Activated naive CD8-positive, alpha-beta T cell treated with anti-CD3 and anti-CD28 coated beads, Interleukin-2, amount 10 ng/mL, durations not matched to agents 7 days and 5 days (primary cell): ENCODE measurements around the gene ITPRIP. TPM values are rescaled to one million over a fixed set of nuclear protein-coding genes. Genes with fewer than 3 reads are reported as not detected.

Experiments used
- ATAC-seq: fragments of 150-1000 bp; cut with Tn5 transposase; one replicate; pipeline ENCODE4 v1.10.0; 2021; ENCODE audit warnings: low read depth, moderate library complexity
- POLR2A ChIA-PET: fragments of 350-600 bp; sonication (Branson Sonifier 250); formaldehyde crosslinking; loops from one replicate; lab custom pipeline; 2021; ENCODE audit warnings: antibody characterized with exemption; lab: Charles Lee
- DNase-seq: peaks from one replicate; pipeline ENCODE4 v3.0.0; 2021
- H3K27ac Mint-ChIP-seq: one replicate; pipeline ENCODE4 v1.8.0; 2022; ENCODE audit warnings: mild to moderate bottlenecking, mixed read lengths
- H3K27me3 Mint-ChIP-seq: one replicate; pipeline ENCODE4 v1.8.0; 2022; ENCODE audit warnings: mild to moderate bottlenecking, moderate library complexity, mixed read lengths
- H3K36me3 Mint-ChIP-seq: one replicate; pipeline ENCODE4 v1.8.0; 2021; ENCODE audit warnings: mild to moderate bottlenecking, mixed read lengths
- H3K4me1 Mint-ChIP-seq: one replicate; pipeline ENCODE4 v1.8.0; 2021; ENCODE audit warnings: mixed read lengths
- H3K4me3 Mint-ChIP-seq: one replicate; pipeline ENCODE4 v1.8.0; 2022; ENCODE audit warnings: mild to moderate bottlenecking, moderate library complexity, mixed read lengths
- H3K9me3 Mint-ChIP-seq: one replicate; pipeline ENCODE4 v1.8.0; 2021; ENCODE audit warnings: mixed read lengths
- total RNA-seq, 2 experiments: library from RNA; stranded (reverse); gene quantifications; one replicate each; pipeline ENCODE4 v1.2.3, GENCODE V29; 2021

ITPRIP gene
- total RNA-seq: 10 to 100 TPM; 24.7 to 25.4 TPM

- POLR2A ChIA-PET: interaction anchor here (0.9 to 3.3 kb wide), 17 partner anchors 8 to 217 kb away, joined by 3 to 44 read pairs (median 6); partner anchors contain the start of genes CFAP58, GSTO1 and SFR1
These were observed at the start of gene ITPRIP for GRCh38 chr10:104337985-104338735. ITPRIP (minus strand) TSS chr10:104338465; CDS start chr10:104316051, 22,414 bp downstream.

GRCh38 chr10:104387130-104387888 lies 49.0 kb upstream of the ITPRIP start:
- ATAC-seq (no peak), DNase-seq (no peak)
- POLR2A ChIA-PET: no interaction called here
- H3K27ac Mint-ChIP-seq: no peak overlapping the region
- peaks cover 2% of the 10 kb centered on the region for H3K36me3 Mint-ChIP-seq
- H3K4me3 Mint-ChIP-seq: peak overlapping the region; percentile 0
- peaks cover 13% of the 10 kb centered on the region for H3K4me1 Mint-ChIP-seq
- H3K9me3 Mint-ChIP-seq: peaks cover 2% of the 10 kb centered on the region
- H3K27me3 Mint-ChIP-seq: peaks cover 14% of the 10 kb centered on the region

More at GRCh38 chr10:104337985-104338735, at the start of gene ITPRIP:
- Mint-ChIP-seq H3K4me3 (peak within 1 kb of the TSS; percentile 98), H3K27me3 (peaks cover 6% of the 10 kb centered on the region), H3K4me1 (peaks cover 39% of the 10 kb centered on the region), H3K36me3 (peaks cover under 1% of the 10 kb centered on the region), H3K27ac (peak within 1 kb of the TSS; percentile 100), H3K9me3 (no peaks in the 10 kb centered on the region)
- DNase-seq (peak; percentile 79), ATAC-seq (peak; percentile 71)

- Mint-ChIP-seq H3K4me3 (no peak overlapping the region), H3K27me3 (peaks cover 14% of the 10 kb centered on the region), H3K9me3 (peaks cover 2% of the 10 kb centered on the region), H3K36me3 (no peaks in the 10 kb centered on the region), H3K27ac (no peak overlapping the region), H3K4me1 (peaks cover 5% of the 10 kb centered on the region)
- POLR2A ChIA-PET: no interaction called here
- ATAC-seq (no peak), DNase-seq (no peak)
These were observed 42.1 kb upstream of the ITPRIP start for GRCh38 chr10:104380336-104380735.

- POLR2A ChIA-PET: no interaction called here
- H3K4me1 Mint-ChIP-seq: no peaks in the 10 kb centered on the region
- no peak overlapping the region for H3K4me3 Mint-ChIP-seq
- ATAC-seq (no peak), DNase-seq (no peak)
- H3K27ac Mint-ChIP-seq: no peak overlapping the region
- H3K27me3 Mint-ChIP-seq: peaks cover 36% of the 10 kb centered on the region
- no peaks in the 10 kb centered on the region for H3K9me3 Mint-ChIP-seq
- no peaks in the 10 kb centered on the region for H3K36me3 Mint-ChIP-seq
These were observed 38.6 kb upstream of the ITPRIP start for GRCh38 chr10:104376784-104377300.

GRCh38 chr10:104374591-104374990 lies 36.3 kb upstream of the ITPRIP start:
- POLR2A ChIA-PET: no interaction called here
- H3K4me3 Mint-ChIP-seq: no peak overlapping the region
- no peaks in the 10 kb centered on the region for H3K9me3 Mint-ChIP-seq
- H3K27me3 Mint-ChIP-seq: peaks cover 42% of the 10 kb centered on the region
- DNase-seq (no peak), ATAC-seq (no peak)
- H3K4me1 Mint-ChIP-seq: no peaks in the 10 kb centered on the region
- H3K27ac Mint-ChIP-seq: no peak overlapping the region
- H3K36me3 Mint-ChIP-seq: no peaks in the 10 kb centered on the region

- Mint-ChIP-seq H3K4me3 (no peak overlapping the region), H3K27ac (no peak overlapping the region), H3K36me3 (no peaks in the 10 kb centered on the region), H3K4me1 (no peaks in the 10 kb centered on the region), H3K27me3 (peaks cover 44% of the 10 kb centered on the region), H3K9me3 (no peaks in the 10 kb centered on the region)
- POLR2A ChIA-PET: no interaction called here
- DNase-seq (no peak), ATAC-seq (no peak)
These were observed 33.5 kb upstream of the ITPRIP start for GRCh38 chr10:104371753-104372152.

GRCh38 chr10:104368381-104368780 lies 30.1 kb upstream of the ITPRIP start:
- Mint-ChIP-seq H3K4me1 (peaks cover under 1% of the 10 kb centered on the region), H3K27ac (no peak overlapping the region), H3K9me3 (peaks cover under 1% of the 10 kb centered on the region), H3K27me3 (peaks cover 35% of the 10 kb centered on the region), H3K4me3 (no peak overlapping the region), H3K36me3 (no peaks in the 10 kb centered on the region)
- DNase-seq (no peak), ATAC-seq (no peak)
- POLR2A ChIA-PET: no interaction called here

- peaks cover 2% of the 10 kb centered on the region for H3K4me1 Mint-ChIP-seq
- no peak for DNase-seq
- H3K4me3 Mint-ChIP-seq: no peak overlapping the region
- no peak for ATAC-seq
- H3K9me3 Mint-ChIP-seq: peaks cover 1% of the 10 kb centered on the region
- peaks cover under 1% of the 10 kb centered on the region for H3K36me3 Mint-ChIP-seq
- H3K27ac Mint-ChIP-seq: no peak overlapping the region
- POLR2A ChIA-PET: no interaction called here
- peaks cover 30% of the 10 kb centered on the region for H3K27me3 Mint-ChIP-seq
These were observed 29.6 kb upstream of the ITPRIP start for GRCh38 chr10:104367904-104368303.

- POLR2A ChIA-PET: no interaction called here
- ATAC-seq (no peak), DNase-seq (no peak)
- H3K36me3 Mint-ChIP-seq: peaks cover 1% of the 10 kb centered on the region
- H3K27ac Mint-ChIP-seq: no peak overlapping the region
- H3K4me3 Mint-ChIP-seq: no peak overlapping the region
- H3K4me1 Mint-ChIP-seq: peaks cover 6% of the 10 kb centered on the region
- H3K27me3 Mint-ChIP-seq: peaks cover 10% of the 10 kb centered on the region
- H3K9me3 Mint-ChIP-seq: peaks cover 8% of the 10 kb centered on the region
These were observed 21.5 kb upstream of the ITPRIP start for GRCh38 chr10:104359811-104360210.

GRCh38 chr10:104353325-104354048 lies 15.2 kb upstream of the ITPRIP start, which contains the start of gene CFAP58:
CFAP58 (plus strand) TSS chr10:104353833; CDS start chr10:104353898, 65 bp downstream.
- peak; percentile 91 for ATAC-seq
- Mint-ChIP-seq H3K9me3 (no peaks in the 10 kb centered on the region), H3K27ac (peak within 1 kb of the TSS; percentile 27), H3K36me3 (no peaks in the 10 kb centered on the region), H3K4me1 (peaks cover 18% of the 10 kb centered on the region), H3K27me3 (no peaks in the 10 kb centered on the region), H3K4me3 (no peak within 1 kb of the TSS)
- DNase-seq: peak; percentile 94
- POLR2A ChIA-PET: interaction anchor here (0.9 to 4.8 kb wide), 5 partner anchors 16 to 85 kb away, joined by 3 to 33 read pairs (median 6); partner anchors contain the start of genes GSTO2 and ITPRIP

- Mint-ChIP-seq H3K4me1 (peaks cover 18% of the 10 kb centered on the region), H3K36me3 (no peaks in the 10 kb centered on the region), H3K4me3 (no peak overlapping the region), H3K27me3 (no peaks in the 10 kb centered on the region), H3K27ac (peak overlapping the region; percentile 27), H3K9me3 (no peaks in the 10 kb centered on the region)
- DNase-seq (no peak), ATAC-seq (no peak)
- POLR2A ChIA-PET: interaction anchor here (1.1 to 4.8 kb wide), 5 partner anchors 14 to 60 kb away, joined by 3 to 33 read pairs (median 4); partner anchors contain the start of gene ITPRIP
These were observed 13.7 kb upstream of the ITPRIP start for GRCh38 chr10:104351919-104352318.

GRCh38 chr10:104351061-104351702 lies 12.9 kb upstream of the ITPRIP start:
- Mint-ChIP-seq H3K4me1 (peaks cover 19% of the 10 kb centered on the region), H3K9me3 (no peaks in the 10 kb centered on the region), H3K36me3 (no peaks in the 10 kb centered on the region), H3K27ac (peak overlapping the region; percentile 67), H3K4me3 (no peak overlapping the region), H3K27me3 (no peaks in the 10 kb centered on the region)
- POLR2A ChIA-PET: interaction anchor here (1.0 to 4.8 kb wide), 7 partner anchors 13 to 60 kb away, joined by 3 to 33 read pairs (median 4); partner anchors contain the start of gene ITPRIP
- DNase-seq (no peak), ATAC-seq (no peak)
